BE2C (cell line): ENCODE data around the gene YTHDF2.

Experiments
- DNase-seq: peaks from one replicate; pipeline ENCODE4 v3.0.0-alpha.2; 2020
- H3K27me3 ChIP-seq: fragments of 250-450 bp; sonication (Bioruptor Pico); 2 replicates; pipeline ENCODE4 v1.5.1; 2020; ENCODE audit warnings: mild to moderate bottlenecking
- H3K36me3 ChIP-seq: fragments of 250-450 bp; sonication (Bioruptor Pico); 2 replicates; pipeline ENCODE4 v1.5.1; 2020; ENCODE audit warnings: mild to moderate bottlenecking
- H3K4me1 ChIP-seq: fragments of 250-450 bp; sonication (Bioruptor Pico); 2 replicates; pipeline ENCODE4 v1.5.1; 2020
- H3K4me3 ChIP-seq: 2 replicates; pipeline ENCODE4 v1.5.1; 2011; ENCODE audit warnings: low read depth, low read length
- H3K9me3 ChIP-seq: fragments of 250-450 bp; sonication (Bioruptor Pico); 2 replicates; pipeline ENCODE4 v1.5.1; 2020
- CTCF ChIP-seq: IDR thresholded peaks from 2 replicates; pipeline ENCODE4 v1.5.1; 2012; ENCODE audit warnings: mild to moderate bottlenecking, low read depth, low read length

Gene YTHDF2

GRCh38 chr1:28812669-28813468 lies 76.1 kb downstream of the YTHDF2 start:
- no peak for TF ChIP-seq CTCF
- Histone ChIP-seq H3K4me1 (peaks cover 8% of the 10 kb centered on the region), H3K36me3 (no peaks in the 10 kb centered on the region), H3K27me3 (no peaks in the 10 kb centered on the region), H3K9me3 (no peaks in the 10 kb centered on the region), H3K4me3 (peak overlapping the region; percentile 75)
- DNase-seq: peak; percentile 55

- peak overlapping the region; percentile 75 for H3K4me3 ChIP-seq
- DNase-seq: no peak
- no peaks in the 10 kb centered on the region for H3K27me3 ChIP-seq
Observed at GRCh38 chr1:28813931-28814465, 77.3 kb downstream of the YTHDF2 start.

GRCh38 chr1:28815533-28816185 lies 78.9 kb downstream of the YTHDF2 start:
- Histone ChIP-seq H3K4me3 (peak overlapping the region; percentile 75), H3K36me3 (no peaks in the 10 kb centered on the region), H3K9me3 (no peaks in the 10 kb centered on the region), H3K4me1 (peaks cover 8% of the 10 kb centered on the region), H3K27me3 (no peaks in the 10 kb centered on the region)
- no peak for TF ChIP-seq CTCF
- DNase-seq: peak; percentile 36

More at GRCh38 chr1:28813931-28814465, 77.3 kb downstream of the YTHDF2 start:
- Histone ChIP-seq H3K4me1 (peaks cover 8% of the 10 kb centered on the region), H3K9me3 (no peaks in the 10 kb centered on the region), H3K36me3 (no peaks in the 10 kb centered on the region)
- TF ChIP-seq CTCF: no peak

GRCh38 chr1:28817133-28817532 lies 80.4 kb downstream of the YTHDF2 start:
- DNase-seq: no peak
- no peak for TF ChIP-seq CTCF
- no peak overlapping the region for H3K4me3 ChIP-seq
- no peaks in the 10 kb centered on the region for H3K36me3 ChIP-seq
- peaks cover 10% of the 10 kb centered on the region for H3K4me1 ChIP-seq
- no peaks in the 10 kb centered on the region for H3K9me3 ChIP-seq
- no peaks in the 10 kb centered on the region for H3K27me3 ChIP-seq

GRCh38 chr1:28819020-28819419 lies 82.3 kb downstream of the YTHDF2 start:
- no peak for DNase-seq
- TF ChIP-seq CTCF: no peak
- H3K27me3 ChIP-seq: no peaks in the 10 kb centered on the region
- no peaks in the 10 kb centered on the region for H3K9me3 ChIP-seq
- no peak overlapping the region for H3K4me3 ChIP-seq
- no peaks in the 10 kb centered on the region for H3K36me3 ChIP-seq
- peaks cover 11% of the 10 kb centered on the region for H3K4me1 ChIP-seq
